Measurements from ENCODE around the gene ABCF3. TPM values are rescaled to one million over a fixed set of nuclear protein-coding genes. Genes with fewer than 3 reads are reported as not detected.

The ABCF3 gene
- total RNA-seq, 1 experiment from 2014 or later = 56.1 TPM

DNA sequence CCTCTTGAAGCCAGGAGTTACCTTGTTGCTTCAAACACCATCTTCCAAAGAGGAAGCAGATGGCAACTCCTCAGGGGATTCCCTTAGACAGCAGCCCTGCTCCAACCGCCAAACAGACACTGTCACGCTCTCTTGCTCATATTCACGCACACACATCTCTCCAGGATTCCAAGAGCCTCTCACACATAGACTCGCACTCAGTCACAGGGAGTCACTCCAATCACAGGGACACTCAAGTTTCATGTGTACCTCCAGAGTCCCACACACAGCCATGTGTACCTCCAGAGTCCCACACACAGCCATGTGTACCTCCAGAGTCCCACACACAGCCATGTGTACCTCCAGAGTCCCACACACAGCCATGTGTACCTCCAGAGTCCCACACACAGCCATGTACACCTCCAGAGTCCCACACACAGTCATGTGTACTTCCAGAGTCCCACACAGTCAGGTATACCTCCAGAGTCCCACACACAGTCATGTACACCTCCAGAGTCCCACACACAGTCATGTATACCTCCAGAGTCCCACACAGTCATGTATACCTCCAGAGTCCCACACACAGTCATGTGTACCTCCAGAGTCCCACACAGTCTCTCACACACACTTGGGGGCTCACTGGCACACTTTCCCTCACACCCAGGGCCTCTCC, 49.5 kb downstream of the ABCF3 start:
- H3T11ph ChIP-seq (ENCODE audit: low read length) = no peak overlapping the region
- no peak overlapping the region for H4K91ac ChIP-seq (ENCODE audit: insufficient read length, low read depth, low read length)
- peaks cover 5% of the 10 kb centered on the region for H3K23me2 ChIP-seq (ENCODE audit: insufficient read length, low read depth, low read length, poor library complexity, severe bottlenecking)
- no peak overlapping the region for H3K9ac ChIP-seq (ENCODE audit: extremely low read depth, insufficient read length, low read length)
- no peak overlapping the region for H2AK5ac ChIP-seq (ENCODE audit: insufficient read length, low read length)
- H2BK120ac ChIP-seq (ENCODE audit: low read depth, low read length, poor library complexity, severe bottlenecking) = no peak overlapping the region
- no peaks in the 10 kb centered on the region for H3K9me3 ChIP-seq (ENCODE audit: control insufficient read depth, low read depth, low read length)
- H3K79me2 ChIP-seq (ENCODE audit: insufficient read depth, low read length) = no peaks in the 10 kb centered on the region
- H4K5ac ChIP-seq (ENCODE audit: insufficient read length, low read depth, low read length) = no peak overlapping the region
- H2BK12ac ChIP-seq (ENCODE audit: insufficient read length, low read depth, low read length) = no peak overlapping the region
- H4K20me1 ChIP-seq (ENCODE audit: control insufficient read depth, insufficient read depth, insufficient read length) = no peaks in the 10 kb centered on the region
- Mint-ChIP-seq H3K27ac (no peak overlapping the region), H3K9me3 (no peaks in the 10 kb centered on the region), H3K4me1 (peaks cover 0 to 8% of the 10 kb centered on the region in 2 experiments; a peak in 3 of 4 replicates), H3K27me3 (ENCODE audit: low read depth) (peaks cover 32% of the 10 kb centered on the region), H3K4me3 (no peak overlapping the region), H3K36me3 (ENCODE audit: insufficient read depth in 1 of 3, low read depth in 3 of 3) (no peaks in the 10 kb centered on the region; a peak in 1 of 7 replicates)
- H2BK20ac ChIP-seq (ENCODE audit: low read depth, low read length, poor library complexity, severe bottlenecking) = no peak overlapping the region
- no peak overlapping the region for H2AFZ ChIP-seq (ENCODE audit: low read length)
- no peak overlapping the region for H3K27ac ChIP-seq (ENCODE audit: insufficient read length, low read depth, low read length)
- H2BK5ac ChIP-seq (ENCODE audit: insufficient read length, low read length) = no peak overlapping the region
- no peak overlapping the region for H4K8ac ChIP-seq (replicated peaks; ENCODE audit: insufficient read length, low read depth, low read length)
- no peak overlapping the region for H3K56ac ChIP-seq (ENCODE audit: insufficient read length, low read depth, low read length)
- no peak overlapping the region for H2BK15ac ChIP-seq (ENCODE audit: low read depth, low read length)
- H3K4me2 ChIP-seq (ENCODE audit: insufficient read depth, insufficient read length, low read length) = no peak overlapping the region
- peaks cover 19% of the 10 kb centered on the region for H3K27me3 ChIP-seq (ENCODE audit: insufficient read depth, low read length)
- WGBS (ENCODE audit: extremely low coverage, insufficient read length, low lambda C conversion rate) = no CpG with 5 or more reads among the region's 4 CpGs
- H3K4me1 ChIP-seq (ENCODE audit: insufficient read depth, low read length) = no peaks in the 10 kb centered on the region
- H3K79me1 ChIP-seq (ENCODE audit: insufficient read depth, low read depth, low read length, poor library complexity, severe bottlenecking) = no peaks in the 10 kb centered on the region
- no peak overlapping the region for H3K23ac ChIP-seq (ENCODE audit: insufficient read length, low read depth, low read length)
- H3K4ac ChIP-seq (ENCODE audit: low read depth, low read length) = no peak overlapping the region
- H3K14ac ChIP-seq (ENCODE audit: insufficient read depth, low read length) = no peak overlapping the region
- TF ChIP-seq CTCF (conservative IDR thresholded peaks at IDR 0.05) = no peak
- H3K18ac ChIP-seq (ENCODE audit: insufficient read length, low read depth, low read length) = no peak overlapping the region
- no peak for DNase-seq
